RCC 7860 (cell line): ENCODE measurements around the gene COL5A1.

Experiments
- DNase-seq: peaks from one replicate; pipeline ENCODE4 v3.0.0-alpha.2; 2015; ENCODE audit warnings: low spot score
- FAIRE-seq: peaks from 2 replicates; lab custom pipeline; 2012; peaks lifted over from hg19 to GRCh38; lab: Jason Lieb, UNC

Gene COL5A1

DNA sequence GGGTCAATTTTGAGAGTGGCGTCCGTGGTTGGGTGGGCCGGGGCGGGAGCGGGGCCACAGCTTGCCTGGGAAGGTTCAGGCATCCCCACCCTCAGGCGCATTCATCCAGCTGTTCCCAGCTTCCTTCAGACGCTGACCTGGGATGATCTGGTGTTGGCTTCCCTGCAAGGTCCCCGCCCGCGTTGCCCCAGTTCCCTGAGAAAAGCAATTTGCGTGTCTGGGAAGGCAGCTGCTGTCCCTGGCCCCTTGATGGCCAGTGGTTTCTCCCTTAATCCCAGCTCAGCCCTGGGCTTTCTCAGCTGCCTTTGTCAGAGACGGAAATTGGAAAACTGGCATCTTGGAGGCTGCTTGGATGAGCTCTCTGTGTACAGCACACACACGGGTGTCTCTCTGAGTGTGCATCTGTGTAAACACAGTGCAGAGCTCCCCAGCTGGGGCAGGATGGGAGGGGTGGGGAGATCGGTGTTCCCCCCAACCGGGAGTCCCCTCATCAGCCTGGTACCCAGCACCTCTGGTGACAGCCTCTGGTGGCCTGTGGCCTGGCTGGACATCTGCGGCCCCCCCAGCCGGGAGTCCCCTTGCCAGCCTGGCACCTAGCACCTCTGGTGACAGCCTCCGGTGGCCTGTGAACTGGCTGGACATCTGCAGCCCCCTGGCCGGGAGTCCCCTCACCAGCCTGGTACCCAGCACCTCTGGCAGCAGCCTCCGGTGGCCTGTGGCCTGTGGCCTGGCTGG lies 94.0 kb downstream of the COL5A1 start:
- DNase-seq: no peak
- no peak for FAIRE-seq

DNA sequence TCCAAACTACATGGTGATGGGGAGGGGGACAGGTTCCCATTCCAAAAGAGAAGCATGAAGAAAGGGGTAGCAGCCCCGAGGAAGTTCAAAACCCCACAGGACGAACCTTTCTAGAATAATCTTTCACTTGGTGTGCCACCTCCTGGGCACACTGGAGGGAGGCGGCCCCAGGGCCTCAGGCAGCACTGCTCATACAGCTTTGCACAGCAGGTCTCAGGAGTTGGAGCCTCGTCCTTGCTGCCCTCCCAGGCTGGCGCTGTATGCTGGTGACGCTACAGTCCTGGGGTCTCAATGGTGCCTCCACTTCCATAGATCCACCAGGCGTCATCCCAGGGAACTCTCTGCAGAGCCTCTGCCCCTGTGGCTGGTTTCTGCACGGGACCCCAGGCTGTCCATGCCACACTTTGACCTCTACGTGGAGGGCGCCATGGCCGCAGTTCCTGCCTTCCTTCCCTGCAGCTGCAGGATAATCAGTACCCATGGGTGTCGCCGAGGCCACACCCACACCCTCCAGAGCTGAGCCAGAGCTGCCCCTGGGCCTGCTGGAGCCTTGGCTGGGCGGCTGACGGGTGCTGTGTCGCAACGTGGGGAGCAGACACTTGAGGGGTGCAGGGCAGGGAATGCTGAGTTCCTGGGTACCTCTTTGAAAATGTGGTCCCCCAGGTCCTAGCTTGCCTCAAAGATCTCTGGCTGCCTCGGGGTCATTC lies 95.3 kb downstream of the COL5A1 start:
- DNase-seq (no peak), FAIRE-seq (no peak)

DNA sequence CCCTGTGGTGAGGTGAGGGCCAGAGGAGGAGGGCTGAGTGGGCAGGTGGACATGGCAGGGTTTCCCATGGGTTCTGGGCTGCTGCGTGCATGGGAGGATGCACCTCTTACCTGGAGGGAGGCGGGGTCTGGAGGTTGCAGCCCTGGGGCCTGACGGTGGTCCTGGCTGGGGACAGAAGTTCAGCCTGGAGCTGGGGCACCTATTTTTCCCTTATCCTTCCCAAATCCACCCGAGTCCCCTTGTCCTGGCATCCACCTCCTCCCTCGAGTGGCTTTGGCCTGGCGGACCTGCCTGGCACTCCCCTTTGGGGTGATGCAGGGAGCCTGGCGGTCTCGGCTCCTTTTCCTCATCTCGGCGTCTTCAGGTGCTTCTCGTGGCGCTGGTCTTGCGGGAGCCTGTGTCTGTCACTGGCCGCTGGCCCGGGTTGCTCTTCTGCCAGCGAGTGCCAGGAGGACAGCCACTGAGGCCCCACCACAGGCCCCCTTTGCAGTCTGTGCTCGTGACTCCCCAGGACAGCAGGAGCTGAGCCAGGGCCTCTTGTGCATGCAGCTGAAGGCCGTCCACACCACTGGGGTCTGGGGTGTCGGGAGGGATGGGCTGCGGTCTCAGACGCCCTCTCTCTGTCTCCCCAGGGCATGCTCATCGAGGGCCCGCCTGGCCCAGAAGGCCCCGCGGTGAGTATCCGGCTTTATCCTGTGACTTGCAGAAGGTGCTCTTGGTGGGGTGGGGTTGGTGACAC lies 96.4 kb downstream of the COL5A1 start:
- no peak for DNase-seq
- FAIRE-seq: no peak

DNA sequence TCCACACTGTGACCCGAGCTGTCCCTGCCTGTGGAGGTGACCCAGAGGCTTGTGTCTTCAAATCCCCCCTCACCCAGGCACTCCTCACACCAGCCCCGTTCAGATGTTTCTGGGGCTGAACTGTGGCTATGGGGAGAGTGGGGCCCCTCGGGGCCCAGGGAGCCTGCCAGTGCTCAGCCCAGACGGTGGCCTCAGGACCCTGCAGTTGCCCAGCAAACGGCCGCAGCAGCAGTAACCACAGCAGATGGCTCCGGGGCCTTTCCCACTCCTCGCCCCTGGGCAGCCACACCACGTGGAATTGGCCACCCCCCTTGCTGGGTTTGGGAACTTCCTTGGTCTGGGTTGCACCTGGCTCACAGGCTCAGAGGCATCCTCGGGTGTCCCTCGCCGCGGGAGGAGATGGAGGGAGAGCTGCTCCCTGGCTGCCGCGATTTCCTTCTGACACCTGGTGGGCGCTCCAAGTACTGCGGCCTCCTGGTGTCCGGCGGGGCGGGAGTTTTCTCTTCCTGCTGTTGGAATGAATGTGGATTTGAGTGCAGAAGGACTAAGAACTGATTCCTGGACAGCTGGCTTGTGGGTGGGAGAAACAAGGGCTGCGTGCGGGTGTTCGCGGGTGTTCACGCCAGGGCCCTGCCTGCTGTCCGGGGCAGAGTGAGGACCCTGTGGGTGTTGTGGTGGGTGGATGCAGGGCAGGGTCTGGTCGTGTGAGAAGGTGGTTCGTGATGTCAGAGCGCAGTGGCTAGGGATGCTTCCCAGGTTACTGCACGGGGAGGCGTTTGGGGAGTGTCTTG lies 97.5 kb downstream of the COL5A1 start:
- FAIRE-seq (no peak), DNase-seq (peak; percentile 62)

DNA sequence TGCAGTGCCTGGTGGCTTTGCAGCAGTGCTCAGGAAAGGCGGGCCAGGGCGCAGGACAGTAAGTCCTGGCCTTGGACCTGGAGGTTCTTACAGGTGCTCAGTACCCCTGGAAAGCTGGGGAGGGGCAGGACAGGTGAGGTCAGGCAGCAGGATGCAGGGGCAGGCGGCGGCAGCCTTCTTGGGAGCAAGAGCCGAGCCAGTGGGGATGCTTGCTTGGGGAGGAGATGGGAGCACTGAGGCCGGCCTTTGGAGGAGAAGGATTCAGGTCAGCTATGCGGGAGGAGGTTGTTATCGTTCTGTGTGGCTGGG lies 98.0 kb downstream of the COL5A1 start:
- FAIRE-seq: no peak
- no peak for DNase-seq

DNA sequence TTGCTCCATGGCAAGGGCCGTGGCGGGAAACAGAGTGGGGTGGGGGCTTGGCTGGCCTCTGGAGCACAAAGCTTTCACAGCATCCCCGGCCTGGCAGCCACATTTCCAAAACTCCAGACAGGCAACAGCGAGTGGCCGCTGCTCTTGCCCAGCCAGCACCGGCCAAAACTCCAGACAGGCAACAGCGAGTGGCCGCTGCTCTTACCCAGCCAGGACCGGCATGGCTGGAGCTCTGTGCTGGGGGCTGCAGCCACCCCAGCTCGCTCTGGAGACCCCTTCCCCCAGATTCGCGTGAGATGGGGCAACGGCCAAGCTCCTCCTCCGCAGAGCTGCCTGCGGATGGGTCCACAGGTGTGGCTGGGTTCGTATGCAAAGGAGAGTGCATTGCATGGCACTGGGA lies 98.5 kb downstream of the COL5A1 start:
- DNase-seq (no peak), FAIRE-seq (no peak)

DNA sequence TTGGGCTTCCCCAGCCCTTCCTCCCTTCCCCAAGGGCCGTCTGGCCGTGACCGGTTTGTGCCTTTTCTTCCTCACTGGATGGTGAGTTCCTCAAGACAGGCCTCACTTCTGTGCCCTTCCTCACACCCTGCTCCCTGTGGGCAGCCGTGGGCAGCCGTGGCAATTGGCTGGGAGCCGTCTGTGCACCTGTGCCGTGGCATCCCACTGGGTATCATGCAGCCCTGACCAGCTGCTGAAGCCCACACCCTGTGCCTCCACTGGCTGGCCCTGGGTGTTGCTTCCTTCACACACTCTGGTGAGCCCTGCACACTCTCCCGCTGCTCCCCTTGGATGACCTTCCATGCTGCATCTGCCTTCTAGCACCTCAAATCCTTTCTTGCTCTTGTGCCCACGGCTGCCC lies 100.2 kb downstream of the COL5A1 start:
- no peak for FAIRE-seq

DNA sequence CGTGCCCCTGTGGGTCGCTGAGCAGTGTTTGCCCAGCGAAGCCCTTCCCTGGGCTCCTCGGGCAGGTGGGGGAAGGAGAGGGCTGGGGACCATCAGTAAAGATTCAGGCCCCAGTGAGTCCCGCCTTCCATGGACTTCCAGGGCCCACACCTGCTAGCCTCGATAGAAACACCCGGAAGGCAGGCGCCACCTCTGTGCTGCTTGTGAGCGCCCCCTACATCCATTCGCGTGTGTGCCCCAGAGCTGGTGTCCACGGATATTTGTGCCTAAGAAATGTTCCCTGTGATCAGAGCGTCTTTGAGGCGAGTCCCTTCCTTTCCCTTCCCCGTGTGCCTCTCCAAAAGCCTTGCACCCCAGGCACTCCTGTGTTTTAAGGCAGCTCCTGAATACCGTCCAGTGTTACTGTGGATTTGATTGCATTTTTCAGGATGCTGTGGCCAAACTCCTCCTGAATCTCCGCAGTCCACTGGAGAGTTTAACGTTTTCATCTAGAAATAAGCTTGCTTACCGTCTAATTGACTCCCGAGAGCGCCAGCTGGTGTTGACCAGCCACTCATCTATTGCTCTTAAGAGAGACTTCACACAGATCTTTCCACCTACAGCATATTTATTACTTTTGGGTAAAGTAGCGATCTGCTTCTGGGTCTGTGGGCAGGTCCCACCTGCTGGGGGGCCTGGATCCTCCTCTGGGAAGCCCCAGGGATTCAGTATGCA lies 101.4 kb downstream of the COL5A1 start:
- FAIRE-seq (no peak), DNase-seq (no peak)

More for the DNA sequence above, 100.2 kb downstream of the COL5A1 start:
- DNase-seq: no peak

DNA sequence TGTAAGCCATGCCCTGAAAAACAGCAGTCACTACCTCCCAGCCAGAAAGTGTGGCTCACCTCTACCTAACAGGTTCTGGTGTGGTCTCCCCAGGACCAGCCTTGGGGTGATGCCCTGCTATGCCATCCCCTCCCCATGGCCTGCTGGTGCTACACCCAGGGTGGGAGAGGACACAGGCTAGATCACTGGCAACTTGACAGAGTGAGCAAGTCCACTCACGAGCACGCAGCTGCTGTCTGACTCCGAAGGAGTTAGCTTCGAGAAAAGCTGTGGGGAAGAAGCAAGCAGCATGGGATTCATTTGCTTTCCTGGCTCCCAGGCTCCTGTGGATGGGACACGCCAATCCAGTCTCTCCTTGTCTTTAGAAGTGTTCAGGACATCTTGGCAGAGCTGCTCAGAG lies 102.2 kb downstream of the COL5A1 start:
- DNase-seq (no peak), FAIRE-seq (no peak)

DNA sequence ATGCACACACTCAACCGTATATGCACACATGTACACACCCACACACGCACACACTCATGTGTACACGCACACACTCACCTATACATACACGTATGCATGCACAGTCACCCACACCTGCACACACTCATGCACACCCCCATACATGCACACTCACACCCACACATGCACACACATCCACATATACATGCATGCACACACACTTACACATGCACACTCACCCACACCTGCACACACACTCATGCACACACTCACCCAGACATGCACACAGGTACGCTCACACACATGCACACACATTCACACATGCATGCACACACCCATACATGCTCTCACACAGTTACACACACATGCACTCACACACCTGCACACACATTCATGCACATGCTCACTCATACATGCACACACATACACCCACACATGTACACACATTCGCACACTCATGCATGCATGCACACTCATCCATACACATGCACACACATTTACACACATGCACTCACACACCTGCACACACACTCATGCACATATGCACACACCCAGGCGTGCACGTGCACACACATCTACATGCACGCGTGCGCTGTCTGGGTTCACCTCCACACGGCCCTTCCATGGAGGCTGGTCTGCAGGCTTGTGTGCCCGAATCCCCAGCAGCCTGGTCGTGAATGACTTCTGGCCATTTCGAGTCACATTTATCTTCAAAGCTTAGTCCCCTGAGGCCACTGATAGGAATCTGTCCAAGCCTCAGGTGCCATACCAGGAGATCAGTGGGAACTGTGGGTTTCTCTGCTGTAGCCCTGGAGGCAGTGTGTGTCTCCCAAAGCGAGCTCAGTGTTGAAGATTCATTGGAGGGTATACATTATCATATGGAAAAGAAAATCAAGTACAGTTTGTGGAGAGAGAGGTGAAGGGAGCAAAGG lies 103.0 kb downstream of the COL5A1 start:
- no peak for FAIRE-seq
- DNase-seq: no peak

DNA sequence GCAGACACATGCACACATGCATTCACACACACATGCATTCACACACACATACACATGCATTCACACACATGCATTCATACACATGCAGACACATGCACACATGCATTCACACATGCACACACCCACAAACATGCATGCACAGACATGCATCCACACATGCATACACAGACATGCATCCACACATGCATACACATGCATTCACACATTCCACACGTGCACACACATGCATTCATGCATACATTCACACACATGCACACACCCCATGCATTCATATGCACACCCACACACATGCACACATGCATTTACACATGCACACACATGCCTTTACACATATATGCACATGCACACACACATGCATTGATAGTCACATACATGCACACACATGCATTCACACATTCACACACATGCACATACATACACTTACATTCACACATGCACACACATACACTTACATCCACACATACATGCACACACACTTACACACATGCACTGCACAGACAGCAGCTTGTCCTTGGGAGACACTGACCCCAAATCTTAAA lies 106.4 kb downstream of the COL5A1 start:
- FAIRE-seq (no peak), DNase-seq (no peak)

DNA sequence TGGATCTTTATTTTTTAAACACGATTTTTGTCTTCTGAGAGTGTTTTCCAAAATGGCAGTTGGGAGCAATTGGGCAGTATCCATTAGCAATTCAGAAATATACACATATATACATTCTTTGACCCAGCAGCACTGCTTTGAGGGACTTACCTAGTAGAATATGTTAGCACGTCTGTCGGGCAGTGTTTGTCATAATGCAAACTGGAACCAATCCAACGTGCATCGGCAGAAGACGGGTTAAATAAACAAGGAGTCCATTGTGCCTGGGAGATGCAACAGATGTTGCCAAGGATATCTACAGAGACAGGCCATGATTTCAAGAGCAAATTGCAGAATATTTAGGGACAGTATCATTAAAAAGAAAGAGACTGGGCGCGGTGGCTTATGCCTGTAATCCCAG lies 107.0 kb downstream of the COL5A1 start:
- FAIRE-seq (no peak), DNase-seq (no peak)

DNA sequence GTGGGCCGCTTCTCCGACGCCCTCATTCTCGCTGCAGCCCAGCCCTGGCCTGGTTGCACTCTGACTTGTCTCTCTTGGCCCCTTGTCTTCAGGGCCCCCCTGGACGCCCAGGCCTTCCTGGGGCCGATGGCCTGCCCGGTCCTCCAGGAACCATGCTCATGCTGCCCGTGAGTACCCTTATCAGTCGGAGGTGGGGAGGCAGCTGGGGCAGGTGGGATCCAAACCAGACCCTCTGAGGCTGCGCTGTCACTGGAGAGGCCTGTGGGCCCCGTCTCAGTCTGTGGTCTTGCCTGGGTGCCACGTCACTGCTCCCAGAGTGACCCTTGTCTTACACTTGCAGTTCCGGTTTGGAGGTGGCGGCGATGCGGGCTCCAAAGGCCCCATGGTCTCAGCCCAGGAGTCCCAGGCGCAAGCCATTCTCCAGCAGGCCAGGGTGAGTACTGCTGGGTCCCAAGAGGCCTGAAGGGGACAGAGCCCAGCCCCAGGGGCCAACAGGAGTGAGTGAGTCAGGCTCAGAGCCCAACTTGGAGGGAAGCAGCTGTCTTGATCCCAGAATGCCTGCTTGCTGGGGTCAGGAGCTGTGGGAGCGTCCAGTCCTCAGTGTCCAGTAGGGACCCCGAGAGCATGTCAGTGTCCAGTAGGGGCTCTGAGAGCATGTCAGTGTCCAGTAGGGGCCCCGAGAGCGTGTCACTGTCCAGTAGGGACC lies 109.0 kb downstream of the COL5A1 start:
- FAIRE-seq (no peak), DNase-seq (no peak)

DNA sequence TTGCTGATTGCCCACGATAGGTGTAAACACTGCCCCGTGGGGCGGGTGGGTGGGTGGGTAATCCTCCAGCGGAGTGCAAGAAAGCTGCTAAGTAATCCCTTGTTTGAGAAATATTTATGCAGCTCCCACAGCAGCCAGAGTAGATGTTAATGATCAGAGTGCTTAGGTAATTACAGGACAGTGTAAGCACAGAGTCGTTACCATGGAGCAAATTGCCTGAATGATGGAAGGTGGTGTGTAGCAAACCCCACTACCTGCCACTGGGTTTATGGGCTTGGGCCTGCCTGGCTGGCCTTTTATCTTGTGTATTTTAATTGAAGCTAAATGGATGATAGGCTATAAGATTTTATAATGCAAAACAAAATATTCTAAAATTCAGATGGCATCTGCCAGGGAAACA lies 110.0 kb downstream of the COL5A1 start:
- FAIRE-seq (no peak), DNase-seq (no peak)

DNA sequence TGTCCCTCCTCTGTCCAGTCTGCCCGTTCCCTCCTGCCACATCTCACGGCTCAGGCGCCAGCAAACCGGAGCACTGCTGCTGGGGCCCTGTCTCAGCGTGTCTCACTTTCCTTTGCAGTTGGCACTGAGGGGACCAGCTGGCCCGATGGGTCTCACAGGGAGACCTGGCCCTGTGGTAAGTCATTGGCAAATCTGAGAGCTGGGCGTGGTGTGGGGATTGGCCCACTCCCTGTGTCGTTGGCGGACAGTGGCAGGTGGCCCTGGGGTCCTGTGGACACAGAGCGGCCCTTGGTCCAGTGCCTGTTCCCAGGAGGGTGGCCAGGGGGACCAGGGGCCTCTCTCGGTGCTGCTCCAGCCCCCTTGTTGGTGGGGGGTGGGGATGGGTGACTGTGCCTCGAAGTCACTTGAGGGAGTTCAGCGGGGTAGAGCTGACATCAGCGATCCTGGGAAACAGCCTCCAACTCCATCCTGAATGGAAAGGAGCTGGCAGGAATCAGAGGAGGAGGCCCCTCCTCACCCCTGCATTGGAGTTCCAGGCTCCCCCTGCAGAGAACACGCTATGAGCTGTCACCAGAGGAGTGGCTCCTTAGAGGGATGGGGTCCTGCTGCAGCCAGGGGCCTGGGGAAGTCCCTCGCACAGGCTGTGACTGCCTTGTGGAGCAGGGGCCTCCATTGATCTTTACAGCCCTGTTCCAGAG lies 111.0 kb downstream of the COL5A1 start:
- DNase-seq: no peak
- FAIRE-seq: no peak

DNA sequence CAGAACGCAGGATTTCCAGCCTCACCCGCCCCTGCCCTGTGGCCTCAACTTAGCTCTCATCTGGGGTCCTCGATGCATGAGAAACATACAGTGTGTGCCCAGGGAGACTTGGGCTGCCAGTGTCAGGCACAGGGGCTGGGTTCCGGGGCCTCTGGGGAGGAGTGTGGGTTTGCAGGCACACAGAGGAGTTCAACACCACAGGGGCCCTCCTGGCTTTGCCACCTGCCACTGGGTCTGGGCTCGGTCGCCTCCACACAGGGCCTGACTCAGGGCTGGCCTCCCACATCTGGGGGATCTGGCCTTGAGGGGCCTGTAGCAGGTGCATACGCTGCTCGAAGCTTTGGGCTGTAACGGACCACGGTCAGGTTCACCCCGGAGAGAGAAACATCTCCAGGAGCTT lies 111.6 kb downstream of the COL5A1 start:
- DNase-seq (no peak), FAIRE-seq (no peak)

DNA sequence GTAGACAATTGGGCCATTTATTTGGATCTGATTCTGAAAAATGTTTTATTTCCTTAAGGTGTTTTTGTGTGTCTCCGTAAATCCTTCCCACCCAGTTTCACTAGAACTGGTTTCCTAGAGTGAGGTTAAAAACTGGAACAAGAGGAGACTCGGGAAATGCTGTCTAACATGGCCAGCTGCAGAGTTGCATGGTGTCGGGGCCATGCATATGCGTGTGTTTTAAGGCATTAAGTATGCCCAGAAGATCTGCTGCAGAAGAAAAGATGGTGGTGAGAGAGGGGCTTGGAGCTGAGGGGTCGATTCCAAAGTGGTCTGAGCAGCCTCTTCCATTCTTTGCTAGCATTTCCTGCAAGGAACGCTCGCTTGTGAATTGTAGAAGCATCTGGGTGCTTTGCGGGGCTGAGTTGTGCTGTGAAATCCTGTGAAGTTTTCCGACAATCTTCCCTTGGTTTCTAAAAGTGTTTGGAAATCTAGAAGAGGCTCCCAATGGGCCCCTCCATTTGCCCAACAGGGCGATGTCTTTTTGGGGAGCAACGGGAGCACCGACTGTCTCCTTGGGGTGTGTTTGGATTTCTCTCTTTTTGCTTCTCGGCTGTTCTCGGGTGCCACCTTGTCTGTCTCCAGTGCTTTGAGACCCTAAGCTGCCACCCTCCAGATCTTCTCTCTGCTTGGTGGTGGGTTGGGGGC lies 113.8 kb downstream of the COL5A1 start:
- FAIRE-seq (no peak), DNase-seq (no peak)

DNA sequence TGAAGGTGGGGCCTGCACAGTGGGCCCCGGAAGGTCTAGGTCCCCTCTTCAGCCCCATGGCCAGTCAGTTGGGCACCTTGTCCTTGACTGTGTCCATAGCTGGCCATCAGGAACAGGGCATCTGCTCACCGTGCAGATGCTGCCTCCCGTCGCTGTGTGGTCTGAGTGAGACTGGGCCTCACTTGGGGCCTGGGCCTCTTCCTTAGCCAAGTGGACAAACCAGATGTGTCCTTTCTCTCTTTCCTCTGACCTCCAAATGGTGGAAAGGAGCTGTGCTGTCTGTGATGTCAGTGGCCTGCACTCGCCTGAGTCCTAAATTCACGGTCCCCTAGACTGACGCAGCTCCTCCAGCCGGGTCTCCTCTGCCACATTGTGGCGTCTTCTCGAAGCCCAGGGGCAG lies 114.5 kb downstream of the COL5A1 start:
- DNase-seq (no peak), FAIRE-seq (no peak)
